H1 (cell line): ENCODE results near the gene HYAL1. TPM values are rescaled to one million over a fixed set of nuclear protein-coding genes. Genes with fewer than 3 reads are reported as not detected.

Experiments used
- CTCF ChIA-PET: fragments of 300-600 bp; sonication (Branson Sonifier 250); formaldehyde crosslinking; loops from one replicate; lab custom pipeline; 2021; ENCODE audit not compliant: partially characterized antibody; lab: Charles Lee
- POLR2A ChIA-PET: fragments of 300-600 bp; sonication (Branson Sonifier 250); formaldehyde crosslinking; loops from one replicate; lab custom pipeline; 2021; ENCODE audit warnings: inconsistent platforms; ENCODE audit not compliant: partially characterized antibody; lab: Charles Lee
- DNase-seq, 2 experiments: peaks; one replicate each; pipeline versions ENCODE4 v3.0.0 to v3.0.0-alpha.2; 2010 to 2022; ENCODE audit warnings: low spot score in 2 of 2, low read depth in 1 of 2, mixed read lengths in 1 of 2
- FAIRE-seq: peaks from 2 replicates; lab custom pipeline; 2011; peaks lifted over from hg19 to GRCh38; lab: Jason Lieb, UNC
- H2AFZ ChIP-seq: 2 replicates; pipeline ENCODE4 v1.8.1; 2012; ENCODE audit warnings: low read length, inconsistent platforms
- H2AK5ac ChIP-seq: 2 replicates; pipeline ENCODE4 v1.6.1; 2013; ENCODE audit warnings: low read depth, low read length
- H2BK120ac ChIP-seq: replicated peaks from 2 replicates; pipeline ENCODE3; 2013; ENCODE audit warnings: low read depth, low read length, inconsistent platforms
- H2BK12ac ChIP-seq: 2 replicates; pipeline ENCODE4 v1.6.1; 2013; ENCODE audit warnings: low read depth, low read length
- H2BK15ac ChIP-seq: 2 replicates; pipeline ENCODE4 v1.6.1; 2013; ENCODE audit warnings: low read length
- H2BK20ac ChIP-seq: 2 replicates; pipeline ENCODE4 v1.6.1; 2013; ENCODE audit warnings: low read length
- H2BK5ac ChIP-seq: 2 replicates; pipeline ENCODE4 v1.6.1; 2013; ENCODE audit warnings: low read depth, low read length
- H3K14ac ChIP-seq: 2 replicates; pipeline ENCODE4 v1.6.1; 2013; ENCODE audit warnings: inconsistent platforms; ENCODE audit not compliant: insufficient read length
- H3K18ac ChIP-seq: 2 replicates; pipeline ENCODE4 v1.6.1; 2013; ENCODE audit warnings: low read length; ENCODE audit errors: extremely low read depth
- H3K23ac ChIP-seq: 2 replicates; pipeline ENCODE4 v1.6.1; 2013; ENCODE audit warnings: inconsistent platforms; ENCODE audit not compliant: insufficient read length
- H3K23me2 ChIP-seq: 2 replicates; pipeline ENCODE4 v1.6.1; 2013; ENCODE audit warnings: low read depth, low read length
- H3K27ac ChIP-seq: 2 replicates; pipeline ENCODE4 v1.6.1; 2011; ENCODE audit warnings: low read depth, low read length, inconsistent platforms
- H3K27me3 ChIP-seq, 4 experiments: replicated peaks in 1 of 4; 1 replicate in 1 of 4; 2 replicates in 3 of 4; pipeline versions ENCODE4 v1.6.1 to v1.8.1; 2011 to 2013; ENCODE audit warnings: low read length in 3 of 4, mild to moderate bottlenecking in 3 of 4, inconsistent platforms in 2 of 4, mixed read lengths in 2 of 4, moderate library complexity in 1 of 4; ENCODE audit not compliant: control insufficient read depth in 3 of 4, insufficient read depth in 3 of 4; ENCODE audit errors: extremely low read depth in 1 of 4
- H3K36me3 ChIP-seq, 4 experiments: 2 replicates each; pipeline versions ENCODE4 v1.6.1 to v1.8.1; 2011 to 2013; ENCODE audit warnings: mild to moderate bottlenecking in 4 of 4, low read length in 3 of 4, moderate library complexity in 2 of 4, control low read depth in 1 of 4, inconsistent platforms in 1 of 4; ENCODE audit not compliant: insufficient read depth in 4 of 4, control insufficient read depth in 2 of 4
- H3K4ac ChIP-seq: replicated peaks from 2 replicates; pipeline ENCODE3; 2013; ENCODE audit warnings: low read length, low read depth, mixed read lengths, inconsistent platforms; ENCODE audit not compliant: insufficient read length
- H3K4me1 ChIP-seq, 4 experiments: replicated peaks in 1 of 4; 1 replicate in 1 of 4; 2 replicates in 3 of 4; pipeline versions ENCODE4 v1.6.1 to v1.8.1; 2011 to 2013; ENCODE audit warnings: low read length in 3 of 4, inconsistent platforms in 2 of 4, mixed read lengths in 1 of 4; ENCODE audit not compliant: insufficient read depth in 4 of 4, control insufficient read depth in 3 of 4
- H3K4me2 ChIP-seq, 2 experiments: 2 replicates each; pipeline versions ENCODE4 v1.6.1 to v1.8.1; 2011 to 2013; ENCODE audit warnings: low read depth in 2 of 2, low read length in 2 of 2, control low read depth in 1 of 2, inconsistent platforms in 1 of 2, mild to moderate bottlenecking in 1 of 2; ENCODE audit not compliant: insufficient read depth in 1 of 2
- H3K4me3 ChIP-seq, 4 experiments: fragments of 200-600, 300-600 bp in 1 of 4; sonication (generic), shearing (Covaris generic), sonication (Bioruptor Twin) in 1 of 4; 2 replicates each; pipeline versions ENCODE4 v1.5.1 to v1.8.1; 2011 to 2016; ENCODE audit warnings: low read length in 4 of 4, low read depth in 3 of 4, control low read depth in 2 of 4, inconsistent platforms in 2 of 4, mild to moderate bottlenecking in 2 of 4, mixed read lengths in 1 of 4, moderate library complexity in 1 of 4; ENCODE audit not compliant: insufficient read depth in 2 of 4; ENCODE audit errors: extremely low read depth in 1 of 4
- H3K56ac ChIP-seq: replicated peaks from 2 replicates; pipeline ENCODE3; 2013; ENCODE audit warnings: low read depth, mild to moderate bottlenecking, mixed read lengths, low read length, inconsistent platforms; ENCODE audit not compliant: insufficient read length
- H3K79me1 ChIP-seq: 2 replicates; pipeline ENCODE4 v1.6.1; 2013; ENCODE audit warnings: low read depth, low read length, control low read depth
- H3K79me2 ChIP-seq, 2 experiments: 2 replicates each; pipeline versions ENCODE4 v1.6.1 to v1.8.1; 2012 to 2013; ENCODE audit warnings: low read length in 2 of 2, mild to moderate bottlenecking in 2 of 2, inconsistent platforms in 1 of 2; ENCODE audit not compliant: insufficient read depth in 2 of 2, control insufficient read depth in 1 of 2
- H3K9ac ChIP-seq, 4 experiments: replicated peaks in 1 of 4; 1 replicate in 1 of 4; 2 replicates in 3 of 4; pipeline versions ENCODE4 v1.6.1 to v1.8.1; 2011 to 2013; ENCODE audit warnings: low read depth in 3 of 4, low read length in 3 of 4, control low read depth in 2 of 4, mild to moderate bottlenecking in 2 of 4, moderate library complexity in 2 of 4, inconsistent platforms in 1 of 4; ENCODE audit errors: extremely low read depth in 1 of 4
- H3K9me3 ChIP-seq, 2 experiments: 2 replicates each; pipeline versions ENCODE4 v1.6.1 to v1.8.1; 2012 to 2013; ENCODE audit warnings: mild to moderate bottlenecking in 2 of 2, moderate library complexity in 2 of 2, control low read depth in 1 of 2, inconsistent platforms in 1 of 2, low read depth in 1 of 2, low read length in 1 of 2, mixed read lengths in 1 of 2; ENCODE audit not compliant: insufficient read depth in 2 of 2
- H4K20me1 ChIP-seq, 2 experiments: replicated peaks in 1 of 2; 2 replicates each; pipeline versions ENCODE3 to v1.8.1; 2011 to 2013; ENCODE audit warnings: inconsistent platforms in 2 of 2, low read length in 2 of 2, mild to moderate bottlenecking in 1 of 2; ENCODE audit not compliant: insufficient read depth in 2 of 2, control insufficient read depth in 1 of 2
- H4K5ac ChIP-seq: 2 replicates; pipeline ENCODE4 v1.6.1; 2013; ENCODE audit warnings: low read length, low read depth, mixed read lengths, inconsistent platforms; ENCODE audit not compliant: insufficient read length
- H4K8ac ChIP-seq: 2 replicates; pipeline ENCODE4 v1.8.0; 2013; ENCODE audit warnings: mild to moderate bottlenecking, moderate library complexity, low read length, inconsistent platforms; ENCODE audit not compliant: insufficient read depth; ENCODE audit errors: extremely low read depth
- H4K91ac ChIP-seq: replicated peaks from 2 replicates; pipeline ENCODE3; 2013; ENCODE audit warnings: low read length, mixed read lengths, inconsistent platforms; ENCODE audit not compliant: insufficient read length
- EGR1 ChIP-seq: IDR thresholded peaks from 2 replicates; pipeline ENCODE4 v1.6.1; 2011; ENCODE audit warnings: low read depth, low read length, borderline replicate concordance
- FOSL1 ChIP-seq: IDR thresholded peaks from 2 replicates; pipeline ENCODE4 v1.6.1; 2011; ENCODE audit warnings: mild to moderate bottlenecking, low read depth, low read length, moderate library complexity; ENCODE audit not compliant: insufficient read depth
- MAX ChIP-seq: IDR thresholded peaks from 2 replicates; pipeline ENCODE4 v1.6.1; 2012; ENCODE audit warnings: inconsistent platforms
- POLR2AphosphoS5 ChIP-seq: IDR thresholded peaks from 2 replicates; pipeline ENCODE4 v1.6.1; 2011; ENCODE audit warnings: low read depth, low read length
- SIRT6 ChIP-seq: IDR thresholded peaks from one replicate; pipeline ENCODE4 v1.7.1; 2012; ENCODE audit warnings: low read length, inconsistent platforms
- TAF7 ChIP-seq: optimal IDR thresholded peaks from 2 replicates; pipeline ENCODE3; 2011; ENCODE audit warnings: low read depth, mild to moderate bottlenecking, inconsistent platforms, low read length, moderate library complexity, borderline replicate concordance
- ZNF274 ChIP-seq: IDR thresholded peaks from 2 replicates; pipeline ENCODE4 v1.7.0; 2012; ENCODE audit warnings: low read length, borderline replicate concordance; ENCODE audit errors: extremely low read depth
- WGBS, 2 experiments: shearing (Covaris generic) in 1 of 2; methylation state at CpG; one replicate each; pipeline versions ENCODE4 v1.1.6 to v1.1.7; 2013 to 2015; ENCODE audit warnings: low lambda C conversion rate in 2 of 2, mixed read lengths in 2 of 2, inconsistent platforms in 1 of 2, low coverage in 1 of 2, missing lambda C conversion rate in 1 of 2; ENCODE audit not compliant: insufficient replicate concordance in 2 of 2, insufficient coverage in 1 of 2, insufficient read length in 1 of 2; ENCODE audit errors: extremely low coverage in 1 of 2, missing lambda C conversion rate in 1 of 2; 5-methylcytosine and 5-hydroxymethylcytosine counted together
- polyA plus RNA-seq, 7 experiments: library from polyadenylated mRNA; depleted of rRNA in 3 of 7; stranded (reverse) in 5 of 7; unstranded in 2 of 7; fragments of >200 nt in 5 of 7; fragments of 200-250 nt in 2 of 7; gene quantifications; 1 replicate in 5 of 7; 2 replicates in 1 of 7; 4 replicates in 1 of 7; pipeline versions ENCODE4 v1.2.1 to v1.2.3, GENCODE V29; 2011 to 2013; ENCODE audit warnings: missing spikeins in 2 of 7, mixed read lengths in 2 of 7
- total RNA-seq: library from RNA; stranded (reverse); fragmentation: NEBNext Ultra II Directional; extraction: Animal tissue kit (Norgen Biotek cat#: 25700); gene quantifications from 2 replicates; pipeline ENCODE4 v1.2.1, GENCODE V29; 2021

Gene HYAL1
- total and polyA plus RNA-seq, 2 of the 8 experiments (the other 6 are each of a cell fraction or from before 2014, with no cell fraction given) = 2.0 to 5.4 TPM

- Histone ChIP-seq H2BK15ac (no peak overlapping the region), H3K4me3 (no peak overlapping the region), H4K8ac (no peak overlapping the region), H3K18ac (no peak overlapping the region), H3K27me3 (no peaks in the 10 kb centered on the region), H3K23me2 (peaks cover 28% of the 10 kb centered on the region), H3K56ac (no peak overlapping the region), H2AK5ac (peak overlapping the region; percentile 69; the same call in 1 of the 2 replicates), H2BK20ac (no peak overlapping the region; the same call in 1 of the 2 replicates), H4K91ac (peak overlapping the region; percentile 17), H3K23ac (no peak overlapping the region), H3K27ac (no peak overlapping the region), H3K4ac (no peak overlapping the region), H4K20me1 (peaks cover 7 to 16% of the 10 kb centered on the region in 2 experiments), H2BK120ac (no peak overlapping the region), H3K9ac (no peak overlapping the region), H2BK12ac (peak overlapping the region; percentile 44; the same call in 1 of the 2 replicates), H2BK5ac (no peak overlapping the region), H3K14ac (no peak overlapping the region), H3K79me1 (peaks cover 16% of the 10 kb centered on the region), H3K4me1 (peaks cover 0 to 38% (median 22%) of the 10 kb centered on the region in 4 experiments; a peak in 6 of 7 replicates), H3K36me3 (peaks cover 12 to 21% (median 18%) of the 10 kb centered on the region in 4 experiments; a peak in 7 of 8 replicates), H2AFZ (no peak overlapping the region), H3K9me3 (no peaks in the 10 kb centered on the region), H3K4me2 (no peak overlapping the region; a peak in 1 of 4 replicates), H3K79me2 (peaks cover 0 to 32% of the 10 kb centered on the region in 2 experiments; a peak in 3 of 4 replicates), H4K5ac (no peak overlapping the region)
- no peak for DNase-seq
- FAIRE-seq = no peak
- TF ChIP-seq ZNF274 = no peak
- TF ChIP-seq POLR2AphosphoS5 = no peak
- TF ChIP-seq TAF7 = no peak
- no peak for TF ChIP-seq SIRT6
- no peak for TF ChIP-seq FOSL1
- no peak for TF ChIP-seq MAX
- no peak for TF ChIP-seq EGR1
- POLR2A ChIA-PET = interaction anchor here (1.1 to 12.6 kb wide), 8 partner anchors 10 to 48 kb away, joined by 3 to 149 read pairs (median 7); partner anchors contain the start of genes HYAL1, HYAL3, IFRD2 and NAA80
- CTCF ChIA-PET = interaction anchor here (0.7 to 7.5 kb wide), 24 partner anchors 9 to 183 kb away, joined by 3 to 75 read pairs (median 7); partner anchors contain the start of genes GNAT1, HYAL1, IFRD2 and LSMEM2
- 97% methylated on average over 5 of the region's 5 CpGs; no CpG with 5 or more reads in 1 of the 2 experiments for WGBS, 2 experiments
These were observed 20.3 kb upstream of the HYAL1 start for GRCh38 chr3:50323614-50324199.
